ENCODE data around the gene ZNF213.
A peak's percentile ranks its signal among the peaks of the same experiment; 100 is the strongest.
"Not testable (repeated sequence)": the region's sequence is repeated elsewhere in the genome, so short reads cannot be mapped to it uniquely, and the experiment has no call there.

Gene ZNF213

DNA sequence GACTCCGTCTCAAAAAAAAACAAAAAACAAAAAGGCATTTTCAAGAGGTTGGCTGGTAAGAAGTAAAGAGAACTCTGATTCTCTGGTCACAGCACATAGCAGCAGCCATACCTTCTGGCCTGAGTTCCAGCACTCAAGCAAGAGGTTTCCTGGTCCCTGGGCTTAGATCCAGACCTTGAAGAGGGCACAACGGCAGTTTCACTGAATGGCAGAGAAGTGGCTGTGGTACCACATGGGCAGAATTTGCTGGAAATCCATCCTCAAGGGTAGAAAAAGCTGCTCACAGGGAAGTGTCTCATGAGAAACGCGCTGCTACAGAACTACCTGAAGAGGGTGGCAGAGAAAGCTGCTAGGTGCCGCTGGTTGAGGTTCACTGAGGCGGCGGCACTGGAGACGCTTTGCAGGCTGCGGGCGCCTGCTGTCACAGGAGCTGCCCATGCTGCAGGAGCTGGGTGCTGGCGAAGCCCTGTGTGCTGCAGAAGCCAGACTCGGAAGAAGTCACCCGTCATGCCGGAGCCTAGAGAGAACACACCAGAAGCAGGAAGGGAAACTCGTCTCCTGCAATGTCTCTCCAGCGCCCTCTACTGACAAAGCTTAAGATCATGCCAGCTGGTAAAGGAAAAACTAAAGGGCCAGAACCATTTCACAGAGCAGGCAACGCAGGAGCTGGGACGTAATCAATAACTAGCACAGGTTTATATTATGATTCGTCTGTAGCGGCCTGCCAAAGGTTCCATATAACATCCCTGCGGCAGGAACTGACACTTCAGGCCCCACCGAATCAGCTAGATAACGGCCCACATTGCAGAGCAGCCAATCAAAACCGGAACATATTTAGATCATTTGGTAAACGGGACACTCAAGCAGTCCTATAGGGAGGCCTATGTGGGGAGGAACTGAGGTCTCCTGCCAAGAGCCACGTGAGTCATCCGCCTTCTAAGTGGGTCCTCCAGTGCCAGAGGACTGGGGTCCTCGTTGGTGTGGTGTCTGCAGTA lies 5.4 kb upstream of the ZNF213 start:
- DNase-seq, result peak; percentile 80

DNA sequence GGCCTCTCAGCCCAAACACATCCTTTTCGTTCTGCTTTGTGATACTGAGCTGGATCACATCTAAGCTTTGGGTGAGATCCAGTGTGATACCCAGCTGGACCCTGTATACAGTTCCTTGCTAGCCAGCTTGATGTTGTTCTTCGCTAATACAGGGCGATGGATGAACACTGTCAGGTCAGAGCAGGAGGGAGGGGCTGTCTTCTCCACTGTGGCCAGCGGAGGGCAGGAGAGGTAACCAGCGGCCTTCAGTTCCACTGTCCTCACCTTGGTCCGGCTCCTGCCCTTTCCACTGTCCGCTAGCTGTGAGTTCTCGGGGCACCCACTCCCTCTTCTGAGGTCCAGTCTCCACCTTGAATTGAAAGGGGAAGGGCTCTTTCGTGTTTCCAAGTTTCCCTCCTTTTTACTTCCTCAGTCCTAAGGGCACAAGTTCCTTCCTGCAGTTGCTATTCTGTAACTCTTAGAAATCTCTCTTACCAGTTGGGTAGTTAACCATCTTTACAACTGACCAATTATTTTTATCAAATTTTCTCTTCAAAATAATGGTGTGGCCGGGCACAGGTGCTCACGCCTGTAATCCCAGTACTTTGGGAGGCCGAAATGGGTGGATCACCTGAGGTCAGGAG lies 3.0 kb upstream of the ZNF213 start:
- DNase-seq, result no peak

DNA sequence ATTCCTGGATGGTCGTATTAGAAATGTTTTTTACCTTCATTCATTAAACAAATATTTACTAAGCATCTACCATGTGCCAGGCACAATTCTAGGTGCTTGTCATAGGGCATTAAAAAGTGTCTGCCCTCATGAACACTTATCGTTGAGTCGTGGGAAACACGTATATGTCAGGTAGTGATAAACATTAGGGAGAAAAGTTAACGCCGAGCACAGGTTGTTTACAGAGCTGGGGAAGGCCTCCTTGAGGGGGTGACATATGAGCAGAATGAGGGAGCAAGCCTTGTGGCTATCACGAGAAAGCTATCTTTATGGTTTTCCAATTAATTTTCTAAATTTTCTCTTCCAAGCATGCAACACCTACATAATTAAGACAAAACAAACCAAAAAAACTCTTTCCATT lies 985 bp upstream of the ZNF213 start:
- no peak for DNase-seq

DNA sequence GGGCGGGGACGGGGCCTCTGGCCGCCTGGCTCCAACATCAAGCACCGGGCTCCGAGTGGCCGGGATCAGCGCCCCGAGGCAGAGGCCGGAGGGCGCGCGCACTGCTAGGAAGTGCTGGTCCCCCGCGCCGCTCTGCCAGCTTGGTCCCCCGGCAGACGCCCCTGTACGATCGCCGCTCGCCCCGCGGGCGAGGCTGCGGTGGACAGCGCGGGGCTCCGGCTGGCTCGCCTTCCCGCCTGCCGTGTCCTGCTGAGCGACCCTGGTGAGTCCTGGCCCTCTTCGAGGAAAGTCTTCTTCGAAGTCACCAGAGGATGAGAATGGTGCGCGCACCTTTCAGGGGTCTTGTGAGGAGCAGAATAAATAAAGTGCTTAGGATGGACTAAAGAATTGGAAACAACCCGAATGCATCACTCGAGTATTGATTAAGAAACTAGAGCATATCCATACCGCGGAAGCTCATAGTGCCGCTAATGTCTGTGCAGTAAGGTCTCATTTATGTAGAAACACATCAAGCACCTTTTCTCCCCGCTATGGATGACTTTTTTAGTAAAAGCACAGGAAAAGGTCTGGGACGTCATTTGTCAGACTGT lies 392 bp downstream of the ZNF213 start:
- no peak for DNase-seq

DNA sequence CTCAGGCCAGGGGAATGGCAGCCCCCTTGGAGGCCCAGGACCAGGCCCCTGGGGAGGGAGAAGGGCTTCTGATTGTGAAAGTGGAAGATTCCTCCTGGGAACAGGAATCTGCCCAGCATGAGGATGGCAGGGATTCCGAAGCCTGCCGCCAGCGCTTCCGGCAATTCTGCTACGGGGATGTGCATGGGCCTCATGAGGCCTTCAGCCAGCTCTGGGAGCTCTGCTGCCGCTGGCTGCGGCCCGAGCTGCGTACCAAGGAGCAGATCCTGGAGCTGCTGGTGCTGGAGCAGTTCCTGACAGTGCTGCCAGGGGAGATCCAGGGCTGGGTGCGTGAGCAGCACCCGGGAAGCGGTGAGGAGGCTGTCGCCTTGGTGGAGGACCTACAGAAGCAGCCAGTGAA lies 2.4 kb downstream of the ZNF213 start:
- DNase-seq, result no peak

DNA sequence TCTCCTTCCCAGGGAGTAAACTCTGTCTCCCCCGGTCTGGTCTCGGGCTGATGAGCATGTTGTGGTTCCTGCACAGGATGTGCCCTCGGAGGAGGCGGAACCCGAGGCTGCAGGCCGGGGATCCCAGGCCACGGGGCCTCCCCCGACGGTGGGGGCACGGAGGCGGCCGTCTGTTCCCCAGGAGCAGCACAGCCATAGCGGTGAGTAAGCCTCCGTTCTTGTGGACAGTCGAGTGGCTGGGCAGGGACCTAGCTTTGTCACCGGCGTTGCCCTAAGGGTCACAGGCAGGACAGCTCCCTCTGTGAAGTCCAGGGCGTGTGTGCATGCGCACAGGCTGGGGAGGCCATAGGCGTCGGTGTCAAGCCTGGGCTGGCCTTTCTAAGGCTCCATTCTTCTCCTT lies 3.5 kb downstream of the ZNF213 start:
- no peak for DNase-seq

DNA sequence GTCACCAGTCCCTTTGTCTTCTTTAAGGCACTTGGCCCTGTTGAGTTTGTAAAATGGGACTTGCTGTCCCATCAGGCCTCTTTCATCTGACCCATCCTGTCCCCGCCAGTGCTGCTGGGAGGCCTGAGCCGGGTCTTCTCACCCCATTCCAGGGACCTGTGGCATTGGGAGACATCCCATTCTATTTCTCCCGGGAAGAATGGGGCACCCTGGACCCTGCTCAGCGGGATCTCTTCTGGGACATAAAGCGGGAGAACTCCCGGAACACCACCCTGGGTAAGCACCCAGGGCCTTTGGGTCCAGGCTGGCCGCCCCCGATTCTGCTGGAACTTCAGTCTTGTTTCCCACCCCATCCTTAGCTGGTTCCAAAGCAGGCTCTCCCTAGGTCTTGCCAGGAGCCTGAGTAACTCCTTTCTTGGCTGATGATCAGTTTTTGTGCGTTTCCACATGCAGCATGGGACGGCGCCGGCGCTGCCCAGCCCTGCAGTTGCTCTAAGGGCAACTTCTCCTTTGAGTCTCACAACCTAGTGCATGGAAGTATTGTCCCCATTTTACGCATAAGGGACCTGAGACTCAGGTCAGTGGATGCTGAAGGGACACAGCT lies 4.1 kb downstream of the ZNF213 start:
- DNase-seq, result no peak

DNA sequence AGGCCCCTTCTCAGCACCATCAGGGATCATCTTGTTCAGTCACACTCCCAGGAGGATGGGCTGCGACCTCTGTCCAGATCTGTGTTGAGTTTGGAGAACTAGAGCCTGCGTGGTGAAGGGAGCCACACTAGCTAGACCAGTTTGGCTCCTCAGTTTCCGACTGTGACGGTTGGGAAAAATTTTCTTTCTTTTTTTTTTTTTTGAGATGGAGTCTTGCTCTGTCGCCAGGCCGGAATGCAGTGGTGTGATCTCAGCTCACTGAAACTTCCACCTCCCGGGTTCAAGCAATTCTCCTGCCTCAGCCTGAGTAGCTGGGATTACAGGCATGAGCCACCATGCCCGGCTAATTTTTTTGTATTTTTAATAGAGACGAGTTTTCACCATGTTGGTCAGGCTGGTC lies 4.7 kb downstream of the ZNF213 start:
- DNase-seq, result not testable (repeated sequence)

DNA sequence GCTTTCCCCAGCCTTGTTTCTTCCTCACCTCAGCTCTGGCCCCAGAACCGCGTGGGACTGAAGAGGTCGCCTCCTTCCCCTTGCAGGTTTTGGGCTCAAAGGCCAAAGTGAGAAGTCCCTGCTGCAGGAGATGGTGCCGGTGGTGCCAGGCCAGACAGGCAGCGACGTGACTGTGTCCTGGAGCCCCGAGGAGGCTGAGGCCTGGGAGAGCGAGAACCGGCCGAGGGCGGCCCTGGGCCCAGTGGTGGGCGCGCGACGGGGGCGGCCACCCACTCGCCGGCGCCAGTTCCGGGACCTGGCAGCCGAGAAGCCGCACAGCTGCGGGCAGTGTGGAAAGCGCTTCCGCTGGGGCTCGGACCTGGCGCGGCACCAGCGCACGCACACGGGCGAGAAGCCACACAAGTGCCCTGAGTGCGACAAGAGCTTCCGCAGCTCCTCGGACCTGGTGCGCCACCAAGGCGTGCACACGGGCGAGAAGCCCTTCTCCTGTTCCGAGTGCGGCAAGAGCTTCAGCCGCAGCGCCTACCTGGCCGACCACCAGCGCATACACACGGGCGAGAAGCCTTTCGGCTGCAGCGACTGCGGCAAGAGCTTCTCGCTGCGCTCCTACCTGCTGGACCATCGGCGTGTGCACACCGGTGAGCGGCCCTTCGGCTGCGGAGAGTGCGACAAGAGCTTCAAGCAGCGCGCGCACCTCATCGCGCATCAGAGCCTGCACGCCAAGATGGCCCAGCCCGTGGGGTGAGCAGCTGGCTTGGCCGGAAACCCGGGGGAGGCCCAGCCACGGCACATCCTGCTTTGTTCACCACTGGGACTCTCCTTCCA lies 6.0 kb downstream of the ZNF213 start:
- DNase-seq, result no peak

DNA sequence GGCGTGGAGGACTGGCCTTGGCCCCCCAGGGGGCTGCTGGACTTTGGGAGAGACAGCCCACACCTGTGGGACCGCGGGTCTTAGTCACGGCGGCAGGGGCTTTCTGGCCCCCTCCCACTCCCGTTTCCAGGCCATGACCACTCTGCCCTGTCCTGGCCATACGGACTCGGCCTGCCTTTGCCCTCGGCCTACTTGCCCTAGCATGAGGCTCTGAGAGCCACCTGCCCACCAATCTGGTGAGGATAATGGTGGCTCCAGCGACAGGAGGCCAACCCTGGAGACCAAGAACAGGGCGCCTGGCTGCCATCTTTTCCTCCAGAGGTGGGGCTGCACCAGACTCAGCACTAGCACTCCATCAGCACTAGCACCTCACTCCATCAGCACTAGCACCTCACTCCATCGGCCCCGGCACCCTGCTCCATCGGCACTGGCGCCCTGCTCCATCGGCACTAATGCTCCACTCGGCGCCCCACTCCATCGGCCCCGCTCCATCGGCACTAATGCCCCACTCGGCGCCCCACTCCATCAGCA lies 7.0 kb downstream of the ZNF213 start:
- no peak for DNase-seq

DNA sequence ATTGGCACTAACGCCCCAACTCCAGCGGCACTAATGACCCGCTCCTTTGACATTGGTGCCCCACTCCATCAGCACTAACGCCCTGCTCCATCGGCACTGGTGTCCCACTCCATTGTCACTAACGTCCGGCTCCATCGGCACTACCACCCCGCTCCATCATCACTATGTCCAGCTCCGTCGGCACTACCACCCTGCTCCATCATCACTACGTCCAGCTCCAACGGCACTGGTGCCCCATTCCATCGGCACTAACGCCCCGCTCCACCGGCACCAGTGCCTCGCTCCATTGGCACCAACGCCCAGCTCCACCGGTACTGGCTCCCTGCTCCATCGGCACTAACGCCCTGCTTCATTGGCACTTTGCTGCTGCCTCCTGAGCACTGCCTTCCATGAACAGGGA lies 7.5 kb downstream of the ZNF213 start:
- no peak for DNase-seq

DNA sequence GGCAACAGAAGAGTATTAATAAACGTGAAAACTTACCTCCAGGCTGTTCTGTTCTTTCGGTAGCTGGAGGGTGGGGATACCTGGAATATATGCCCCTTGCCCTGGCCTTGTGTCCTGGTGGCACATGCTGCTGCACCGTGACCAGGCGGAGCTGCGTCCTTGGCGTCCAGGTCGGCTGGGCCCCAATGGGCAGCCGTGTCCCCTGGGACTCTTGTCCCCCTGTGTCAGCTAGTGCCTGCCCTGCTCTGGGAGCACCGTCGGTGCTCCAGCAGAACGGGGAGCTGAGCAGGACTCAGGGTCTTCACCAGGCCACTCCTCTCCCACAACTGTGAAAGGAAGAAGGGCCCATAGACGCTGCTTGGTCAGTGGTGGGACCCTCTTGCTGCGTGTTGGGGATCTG lies 7.9 kb downstream of the ZNF213 start:
- DNase-seq, result no peak

DNA sequence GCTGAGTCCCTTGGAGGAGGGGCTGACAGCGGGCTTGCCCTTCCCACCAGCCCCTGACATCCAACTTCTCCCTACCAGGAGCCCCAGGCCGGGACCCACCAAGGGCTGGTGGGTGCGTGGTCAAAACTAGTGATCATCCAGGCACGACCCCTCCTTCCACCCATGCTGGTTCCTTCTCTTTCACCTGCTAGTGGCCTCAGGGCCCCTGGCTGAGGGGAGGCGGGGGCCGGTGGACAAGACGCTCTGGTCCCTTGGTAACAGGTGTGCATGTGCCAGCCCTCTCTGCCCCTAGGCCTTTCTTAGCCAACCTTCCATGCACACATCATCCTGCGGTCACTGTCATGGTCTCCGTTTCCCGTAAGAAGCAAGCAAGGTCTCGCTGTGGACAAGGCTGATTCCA lies 8.4 kb downstream of the ZNF213 start:
- DNase-seq, result no peak

DNA sequence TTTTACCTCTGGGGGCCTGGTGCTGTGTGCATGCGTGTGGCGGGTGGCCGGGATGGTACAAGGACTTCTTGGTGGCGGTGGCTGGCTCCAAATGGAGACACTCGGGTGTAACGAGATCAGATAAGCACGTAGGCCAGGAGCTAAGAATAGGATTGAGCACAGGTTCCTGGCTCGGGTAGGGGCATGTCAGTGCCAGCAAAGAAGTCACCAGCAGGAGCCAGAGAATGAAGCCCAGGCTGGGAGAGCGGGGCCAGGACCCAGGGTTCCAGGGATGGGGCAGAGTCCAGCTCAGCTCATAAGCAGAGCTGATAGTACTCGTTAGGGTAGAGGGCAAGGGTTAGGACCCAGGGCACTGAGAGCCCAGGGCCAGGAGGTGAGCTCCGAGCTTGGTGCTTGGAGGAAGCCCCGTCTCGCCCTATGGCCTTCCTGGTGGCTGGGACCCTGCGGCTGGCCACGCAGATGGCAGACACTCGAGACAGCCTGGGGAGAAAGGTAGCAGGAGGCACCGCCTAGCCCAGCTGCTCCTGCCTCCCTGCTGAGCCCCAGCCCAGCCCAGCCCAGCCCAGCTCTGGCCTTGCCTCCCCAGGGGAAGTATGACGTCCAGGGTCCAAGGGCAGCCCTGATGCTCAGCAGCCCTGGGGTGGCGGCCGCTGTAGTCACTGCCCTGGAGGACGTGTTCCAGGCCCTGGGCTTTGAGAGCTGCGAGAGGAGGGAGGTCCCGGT lies 8.9 kb downstream of the ZNF213 start:
- no peak for DNase-seq

DNA sequence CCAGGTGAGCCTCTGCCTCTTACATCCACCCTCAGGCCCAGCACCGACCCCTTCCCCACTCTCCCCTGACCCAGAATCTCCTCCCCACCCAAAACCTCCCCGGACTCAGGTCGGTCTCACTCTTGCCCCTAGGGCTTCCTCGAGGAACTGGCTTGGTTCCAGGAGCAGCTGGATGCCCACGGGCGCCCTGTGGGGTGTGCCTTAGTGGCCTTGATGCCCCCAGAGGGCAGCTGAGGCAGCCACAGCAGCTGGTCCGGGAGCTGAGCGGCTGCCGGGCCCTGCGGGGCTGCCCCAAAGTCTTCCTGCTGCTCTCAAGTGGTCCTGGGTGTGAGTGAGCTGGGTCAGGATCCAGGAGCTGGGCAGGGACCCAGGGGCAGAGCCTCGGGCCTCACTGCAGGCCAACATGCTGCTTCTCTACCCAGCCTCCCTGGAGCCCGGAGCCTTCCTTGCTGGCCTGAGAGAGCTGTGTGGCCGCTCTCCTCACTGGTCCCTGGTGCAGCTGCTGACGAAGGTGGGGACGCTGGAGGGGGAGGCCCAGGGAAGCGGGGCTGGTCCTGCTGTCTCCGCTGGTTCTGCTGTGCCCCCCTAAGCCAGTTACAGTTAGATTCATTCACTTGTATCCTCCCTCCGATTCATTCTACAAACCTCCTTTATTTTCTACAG lies 9.6 kb downstream of the ZNF213 start:
- no peak for DNase-seq

DNA sequence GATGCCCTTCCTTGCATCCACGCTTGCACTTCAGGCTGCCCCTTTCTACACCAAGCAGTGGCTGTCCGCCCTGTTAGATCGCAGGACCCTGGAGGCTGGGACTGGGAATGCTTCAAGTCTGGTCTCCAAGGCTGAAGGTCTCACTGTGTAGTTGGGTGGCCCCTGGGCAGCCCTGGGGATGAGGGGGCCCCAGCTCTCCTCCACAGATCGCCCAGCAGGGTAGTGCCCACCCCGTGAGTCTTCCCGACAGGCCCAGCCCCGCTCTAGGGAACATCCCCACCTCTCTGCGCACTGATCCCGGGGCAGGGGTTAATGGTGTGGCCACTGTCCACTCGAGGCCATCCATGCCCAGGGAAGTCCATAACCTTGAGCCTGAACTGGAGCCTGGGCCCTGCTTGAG lies 10.3 kb downstream of the ZNF213 start:
- DNase-seq, result no peak

DNA sequence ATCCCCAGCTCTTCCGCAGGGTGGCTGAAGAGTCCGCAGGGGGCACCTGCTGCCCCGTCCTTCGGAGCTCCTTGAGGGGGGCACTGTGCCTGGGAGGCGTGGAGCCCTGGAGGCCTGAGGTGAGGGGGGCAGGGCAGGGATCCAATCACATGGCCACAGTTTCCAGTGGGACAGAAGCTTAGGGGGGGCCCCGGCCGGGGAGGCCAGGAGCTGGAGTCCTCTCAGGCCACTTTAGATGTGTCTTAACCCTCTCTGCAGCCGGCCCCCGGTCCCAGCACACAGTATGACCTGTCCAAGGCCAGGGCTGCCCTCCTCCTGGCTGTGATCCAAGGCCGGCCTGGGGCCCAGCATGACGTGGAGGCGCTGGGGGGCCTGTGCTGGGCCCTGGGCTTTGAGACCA lies 10.8 kb downstream of the ZNF213 start:
- DNase-seq, result no peak

DNA sequence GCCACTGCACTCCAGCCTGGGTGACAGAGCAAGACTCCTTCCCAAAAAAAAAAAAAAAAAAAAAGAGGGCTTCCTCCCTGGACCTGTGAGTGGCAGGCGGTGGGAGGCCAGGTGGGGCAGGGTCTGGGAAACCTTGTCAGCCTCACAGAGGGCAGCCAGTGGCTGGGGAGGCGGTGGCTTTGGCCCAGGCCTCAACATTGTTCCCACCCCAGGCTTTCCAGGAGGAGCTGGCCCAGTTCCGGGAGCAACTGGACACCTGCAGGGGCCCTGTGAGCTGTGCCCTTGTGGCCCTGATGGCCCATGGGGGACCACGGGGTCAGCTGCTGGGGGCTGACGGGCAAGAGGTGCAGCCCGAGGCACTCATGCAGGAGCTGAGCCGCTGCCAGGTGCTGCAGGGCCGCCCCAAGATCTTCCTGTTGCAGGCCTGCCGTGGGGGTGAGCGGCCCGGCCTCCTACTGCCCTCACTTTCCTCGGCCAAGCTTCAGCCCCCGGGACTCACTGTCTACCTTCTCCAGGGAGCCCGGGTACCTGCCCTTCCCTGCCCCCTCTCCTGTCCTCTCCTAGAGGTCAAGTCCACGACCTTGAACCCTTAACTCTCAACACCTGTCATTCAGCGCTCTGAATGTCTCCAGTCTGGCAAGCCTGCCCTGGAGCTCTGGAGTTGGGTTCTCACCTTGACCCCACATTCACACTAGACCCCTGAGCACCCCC lies 12.4 kb downstream of the ZNF213 start:
- no peak for DNase-seq

DNA sequence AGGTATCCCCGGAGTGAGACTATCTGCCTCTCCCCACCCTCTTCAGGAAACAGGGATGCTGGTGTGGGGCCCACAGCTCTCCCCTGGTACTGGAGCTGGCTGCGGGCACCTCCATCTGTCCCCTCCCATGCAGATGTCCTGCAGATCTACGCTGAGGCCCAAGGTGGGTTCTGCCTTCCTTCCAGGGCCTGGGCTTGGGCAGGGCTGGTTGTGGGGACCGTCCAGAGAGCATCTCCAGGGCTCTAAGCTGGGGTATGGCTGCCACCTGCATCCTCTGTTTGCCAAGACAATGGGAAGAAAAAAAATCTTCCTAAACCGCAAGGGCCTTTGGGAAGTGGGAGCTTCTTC lies 12.9 kb downstream of the ZNF213 start:
- no peak for DNase-seq
